ENCODE results near the gene PLCZ1.
"Not testable (repeated sequence)": the region's sequence is repeated elsewhere in the genome, so short reads cannot be mapped to it uniquely, and the experiment has no call there.

The PLCZ1 gene

GRCh38 chr12:18737819-18738218, at the start of gene PLCZ1, which contains the start of gene CAPZA3:
TSS of gene PLCZ1 (minus strand) at chr12:18738012. CDS start at chr12:18737371, 641 bp downstream.
TSS of gene CAPZA3 (plus strand) at chr12:18738119. CDS start at chr12:18738269, 150 bp downstream.
- DNase-seq (ENCODE audit: low read depth in 3 of 3), result no peak

- DNase-seq (ENCODE audit: low read depth in 3 of 3), result not testable (repeated sequence)
These were observed 47.7 kb upstream of the PLCZ1 start for GRCh38 chr12:18785465-18785864.

- no peak for DNase-seq (ENCODE audit: low read depth in 3 of 3)
These were observed 45.0 kb upstream of the PLCZ1 start for GRCh38 chr12:18782827-18783226.

DNA sequence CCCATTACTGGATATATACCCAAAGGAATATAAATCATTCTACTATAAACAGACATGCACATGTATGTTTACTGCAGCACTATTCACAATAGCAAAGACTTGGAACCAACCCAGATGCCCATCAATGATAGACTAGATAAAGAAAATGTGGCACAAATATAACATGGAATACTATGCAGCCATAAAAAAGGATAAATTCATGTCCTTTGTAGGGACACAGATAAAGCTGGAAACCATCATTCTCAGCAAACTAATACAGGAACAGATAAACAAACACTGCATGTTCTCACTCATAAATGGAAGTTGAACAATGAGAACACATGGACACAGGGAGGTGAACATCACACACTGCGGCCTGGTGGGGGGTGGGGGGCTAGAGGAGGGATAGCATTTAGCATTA, 28.7 kb upstream of the PLCZ1 start:
- DNase-seq (ENCODE audit: low read depth in 3 of 3), result not testable (repeated sequence)

GRCh38 chr12:18755341-18755740, 17.5 kb upstream of the PLCZ1 start:
- no peak for DNase-seq (ENCODE audit: low read depth in 3 of 3)

GRCh38 chr12:18754124-18754707, 16.4 kb upstream of the PLCZ1 start:
- DNase-seq (ENCODE audit: low read depth in 3 of 3), result no peak

DNA sequence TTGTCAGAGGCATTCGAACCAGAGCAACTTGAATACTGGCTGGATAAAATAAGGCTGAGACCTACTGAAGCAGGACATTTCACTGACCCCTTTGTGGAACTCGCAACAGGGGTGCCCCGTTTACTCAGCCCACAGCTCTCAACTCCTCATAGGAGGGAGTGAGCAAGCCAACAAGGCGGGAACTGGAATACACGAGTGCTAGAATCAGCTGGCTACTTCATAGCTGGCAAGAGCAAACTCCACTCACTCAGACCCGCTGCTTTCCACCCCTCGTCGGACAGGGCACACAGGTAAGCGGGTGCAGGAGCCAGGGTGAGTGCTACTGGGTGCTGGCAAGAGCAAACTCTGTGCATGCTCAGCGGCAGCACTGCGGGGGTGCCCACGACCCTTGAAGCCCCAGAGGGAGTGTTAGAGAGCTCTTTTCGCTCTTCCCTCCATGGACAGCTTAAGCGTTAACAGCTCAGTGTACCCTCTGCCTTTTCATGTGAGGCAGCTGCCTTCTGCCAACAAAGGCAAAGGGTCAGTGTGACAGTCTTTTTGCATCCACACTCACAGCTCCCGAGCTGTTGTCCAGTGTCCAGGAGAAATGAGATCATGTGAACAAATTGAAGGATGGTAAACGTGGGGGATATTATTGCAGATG, 15.8 kb upstream of the PLCZ1 start:
- DNase-seq (ENCODE audit: low read depth in 3 of 3), result no peak

DNA sequence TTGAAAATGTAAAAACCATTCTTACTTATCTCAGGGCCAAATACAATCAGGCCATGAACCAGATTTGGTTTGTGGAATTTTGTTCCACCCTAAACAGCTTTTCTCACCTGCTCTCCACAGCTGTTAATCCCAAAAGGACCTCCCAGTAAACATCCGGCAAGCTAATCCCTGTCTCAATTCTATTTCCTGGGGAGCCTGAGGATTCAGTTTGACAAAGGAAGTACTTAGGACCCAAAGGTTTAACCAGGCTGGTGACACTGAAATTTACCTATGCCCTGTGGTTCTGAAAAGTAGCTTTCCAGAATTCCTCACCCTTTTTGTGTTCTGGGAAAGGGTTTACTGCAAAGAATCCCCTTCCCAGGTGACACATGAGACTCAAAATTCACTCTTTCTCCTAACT, 15.1 kb upstream of the PLCZ1 start:
- no peak for DNase-seq (ENCODE audit: low read depth in 3 of 3)

GRCh38 chr12:18752280-18752920, 14.6 kb upstream of the PLCZ1 start:
- no peak for DNase-seq (ENCODE audit: low read depth in 3 of 3)

- DNase-seq (ENCODE audit: low read depth in 3 of 3), result no peak
These were observed 14.1 kb upstream of the PLCZ1 start for GRCh38 chr12:18751866-18752265.

DNA sequence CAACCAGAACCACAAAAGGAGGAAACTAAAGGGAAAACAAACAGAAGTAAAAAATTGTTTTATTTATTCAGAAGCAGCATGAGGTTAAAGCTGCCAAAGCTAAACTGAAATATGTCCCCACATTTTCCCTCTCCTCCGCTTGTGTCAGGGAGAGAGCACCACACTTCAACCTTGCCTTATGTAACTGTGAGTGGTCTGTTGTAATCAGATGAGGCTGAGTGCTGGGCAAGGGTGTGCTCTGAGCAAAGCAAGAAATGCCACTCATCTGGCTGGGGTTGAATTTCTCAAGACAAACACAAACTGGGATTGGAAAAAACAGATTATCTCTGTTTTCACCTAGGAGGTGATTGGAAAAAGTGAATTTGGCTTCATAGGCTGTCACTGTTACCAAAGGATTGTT, 12.3 kb upstream of the PLCZ1 start:
- DNase-seq (ENCODE audit: low read depth in 3 of 3), result no peak

DNA sequence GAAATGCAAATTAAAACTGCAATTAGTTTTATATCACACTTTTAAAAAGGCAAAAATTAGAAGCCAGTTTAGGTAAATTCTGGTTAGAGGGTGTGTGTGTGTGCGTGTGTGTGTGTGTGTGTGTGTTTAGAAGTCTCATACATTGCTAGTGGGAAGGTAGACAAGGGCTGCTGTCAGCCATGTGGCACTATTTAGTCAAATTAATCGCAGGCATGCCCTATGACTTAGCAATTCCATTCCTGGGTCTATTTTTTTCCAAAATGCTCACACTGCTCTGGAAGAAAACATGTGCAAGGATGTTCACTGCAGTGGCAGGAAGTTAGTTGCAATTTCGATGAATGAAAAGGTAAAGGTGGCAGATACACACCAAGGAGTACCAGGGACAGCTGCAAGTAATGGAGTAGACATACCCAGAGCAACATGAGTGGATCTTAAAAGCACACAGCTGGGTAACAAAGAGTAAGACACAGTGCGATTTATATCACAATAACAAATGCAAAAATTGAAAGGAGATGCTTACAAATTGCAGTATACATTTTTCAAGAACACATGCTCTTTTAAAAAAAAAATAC, 11.7 kb upstream of the PLCZ1 start:
- DNase-seq (ENCODE audit: low read depth in 3 of 3), result no peak

- no peak for DNase-seq (ENCODE audit: low read depth in 3 of 3)
These were observed 10.1 kb upstream of the PLCZ1 start for GRCh38 chr12:18747895-18748294.

DNA sequence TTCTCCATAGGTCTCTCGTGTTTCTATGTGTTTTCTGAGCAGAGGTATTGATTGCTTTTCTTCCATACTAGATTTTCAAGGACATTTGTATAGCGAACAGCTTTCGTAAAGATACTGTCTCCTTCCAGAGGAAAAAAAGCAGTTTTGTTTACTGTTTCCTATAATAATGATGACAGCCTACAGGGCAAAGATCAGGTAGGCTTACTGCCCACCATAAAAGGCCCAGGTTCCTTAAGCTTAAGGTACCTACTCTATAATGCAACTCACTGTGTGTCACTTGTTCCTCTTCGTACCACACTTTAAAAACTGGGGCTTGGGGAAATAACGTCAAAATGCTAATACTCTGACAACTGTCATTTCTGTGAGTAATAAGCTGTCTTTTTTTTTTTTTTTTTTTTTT, 6.7 kb downstream of the PLCZ1 start:
- no peak for DNase-seq (ENCODE audit: low read depth in 3 of 3)

DNA sequence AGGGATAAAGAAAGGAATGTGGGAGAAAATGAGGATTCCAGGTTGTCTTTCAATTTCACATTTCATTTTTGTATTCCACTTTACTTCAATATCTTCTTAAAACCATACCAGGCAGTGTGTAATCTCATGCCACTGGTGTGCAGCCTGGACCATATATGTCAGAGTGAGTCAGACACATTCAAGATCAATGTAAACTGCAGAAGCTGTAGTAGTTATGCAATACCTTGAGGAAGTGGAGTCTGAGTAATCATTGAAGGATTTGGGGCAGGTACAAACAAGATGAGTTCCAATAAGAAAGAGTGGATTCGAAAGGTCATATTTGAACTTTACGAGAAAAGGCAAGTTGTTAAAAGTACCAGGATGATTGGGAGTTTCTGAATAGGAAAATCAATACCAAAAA, 14.1 kb downstream of the PLCZ1 start:
- DNase-seq (ENCODE audit: low read depth in 3 of 3), result no peak

DNA sequence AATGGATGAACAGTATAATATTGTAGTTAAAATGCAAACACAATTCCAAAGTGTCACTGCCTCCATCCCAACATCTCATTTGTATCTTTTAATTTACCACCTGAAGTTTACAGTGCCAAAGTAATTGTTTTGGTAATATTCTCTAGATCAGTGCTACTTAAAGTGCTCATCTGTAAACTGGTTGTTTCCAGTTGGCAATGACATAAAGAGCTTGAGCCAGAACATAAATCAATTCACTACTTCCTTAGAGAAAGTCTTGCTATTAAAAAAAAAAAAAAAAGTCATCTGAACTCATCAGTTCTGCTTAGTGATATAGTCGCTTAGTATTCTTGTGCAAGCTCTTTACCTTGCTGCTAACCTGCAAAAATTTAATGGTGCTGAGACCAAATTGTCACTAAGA, 16.4 kb downstream of the PLCZ1 start:
- DNase-seq (ENCODE audit: low read depth in 3 of 3), result no peak

DNA sequence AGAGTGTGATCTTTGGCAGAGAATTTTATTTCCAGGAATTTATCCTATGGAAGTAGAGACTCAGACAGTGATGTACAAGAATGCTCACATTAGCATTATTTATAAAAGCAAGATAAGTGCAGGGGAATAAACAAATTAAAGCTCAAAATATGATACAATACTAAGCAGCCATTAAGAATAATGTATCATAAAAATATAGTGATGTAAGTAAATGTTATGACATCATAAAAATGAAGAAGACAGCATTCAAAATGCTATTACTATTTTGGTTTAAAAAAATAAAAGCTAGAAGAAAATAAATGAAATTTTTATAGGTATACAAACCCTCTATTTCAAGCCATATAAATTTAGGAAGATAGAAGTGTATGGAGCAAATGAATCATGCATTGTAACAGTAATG, 17.1 kb downstream of the PLCZ1 start:
- DNase-seq (ENCODE audit: low read depth in 3 of 3), result no peak

GRCh38 chr12:18719922-18720510, 17.8 kb downstream of the PLCZ1 start:
- no peak for DNase-seq (ENCODE audit: low read depth in 3 of 3)

- no peak for DNase-seq (ENCODE audit: low read depth in 3 of 3)
These were observed 19.4 kb downstream of the PLCZ1 start for GRCh38 chr12:18718462-18718861.

DNA sequence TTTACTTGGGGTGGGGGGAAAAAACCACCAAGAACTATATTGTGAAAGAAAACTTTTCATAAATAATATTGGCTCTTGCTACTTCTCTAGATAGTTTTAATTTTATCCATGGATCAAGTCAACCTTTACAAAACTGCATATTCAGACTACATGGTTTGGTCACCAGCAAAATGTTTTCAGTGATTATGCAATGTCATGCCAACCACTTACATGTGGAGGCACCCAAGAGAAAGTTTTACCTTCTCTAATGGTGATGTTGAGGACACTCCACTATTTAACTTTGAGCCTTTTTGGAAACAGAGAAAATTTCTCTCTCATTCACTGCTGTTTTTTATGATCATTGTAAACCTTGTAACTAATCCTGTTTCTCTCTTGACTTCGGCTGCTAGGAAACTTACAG, 21.6 kb downstream of the PLCZ1 start:
- no peak for DNase-seq (ENCODE audit: low read depth in 3 of 3)

DNA sequence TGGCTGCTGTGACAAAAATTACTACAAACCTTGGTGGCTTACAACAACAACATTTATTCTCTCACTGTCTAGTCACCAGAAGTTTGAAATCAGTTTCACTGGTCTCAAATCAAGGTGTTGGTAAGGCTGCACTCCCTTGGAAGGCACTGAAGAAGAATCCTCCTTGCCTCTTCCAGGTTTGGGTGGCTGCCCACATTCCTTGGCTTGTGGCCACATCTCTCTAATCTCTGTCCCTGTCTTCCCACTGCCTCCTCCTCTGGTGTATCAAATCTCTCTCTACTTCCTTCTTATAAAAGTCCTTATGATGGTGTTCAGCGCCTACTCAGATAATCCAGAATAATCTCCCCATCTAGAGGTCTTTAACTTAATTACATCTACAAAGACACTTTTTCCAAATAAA, 31.0 kb downstream of the PLCZ1 start:
- no peak for DNase-seq (ENCODE audit: low read depth in 3 of 3)

GRCh38 chr12:18703911-18704310, 33.9 kb downstream of the PLCZ1 start:
- DNase-seq (ENCODE audit: low read depth in 3 of 3), result no peak

DNA sequence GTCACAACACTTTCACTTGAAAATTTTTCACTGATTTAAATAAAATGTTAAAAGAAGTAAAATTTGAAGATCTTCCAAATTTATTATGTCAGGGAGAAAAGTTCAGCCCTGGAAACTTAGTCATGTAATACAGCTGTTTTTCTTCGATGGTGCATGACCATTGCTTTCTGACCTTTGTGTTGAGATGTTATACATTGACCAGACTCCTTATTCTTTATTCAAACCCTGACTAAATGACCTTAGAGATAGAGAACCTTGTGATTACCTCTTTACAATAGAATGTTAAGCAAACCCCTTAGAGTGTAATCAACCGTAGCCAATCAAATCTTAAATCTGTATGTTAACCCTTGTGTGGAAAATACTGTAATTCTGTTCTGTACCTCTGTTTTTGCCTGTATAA, 34.5 kb downstream of the PLCZ1 start:
- no peak for DNase-seq (ENCODE audit: low read depth in 3 of 3)

Data from stimulated activated CD4-positive, alpha-beta T cell treated with anti-CD3 and anti-CD28 coated beads, TNF-alpha, amount 100 ng/mL, for 4 hours (primary cell).